Osteocyte (in vitro differentiated cells): Measurements from ENCODE around the gene CENPC. TPM values are rescaled to one million over a fixed set of nuclear protein-coding genes. Genes with fewer than 3 reads are reported as not detected.

Source experiments
- DNase-seq: peaks from one replicate; pipeline ENCODE4 v3.0.0; 2021; ENCODE audit warnings: mixed read lengths; ENCODE audit not compliant: unreplicated experiment; ENCODE audit errors: extremely low spot score
- H3K27ac Mint-ChIP-seq: one replicate; pipeline ENCODE4 v1.8.0; 2021; ENCODE audit warnings: mild to moderate bottlenecking, mixed read lengths; ENCODE audit not compliant: unreplicated experiment
- H3K27me3 Mint-ChIP-seq: one replicate; pipeline ENCODE4 v1.8.0; 2021; ENCODE audit warnings: mixed read lengths; ENCODE audit not compliant: unreplicated experiment
- H3K36me3 Mint-ChIP-seq: one replicate; pipeline ENCODE4 v1.8.0; 2021; ENCODE audit warnings: mixed read lengths; ENCODE audit not compliant: unreplicated experiment
- H3K4me1 Mint-ChIP-seq: one replicate; pipeline ENCODE4 v1.8.0; 2021; ENCODE audit warnings: mixed read lengths; ENCODE audit not compliant: unreplicated experiment
- H3K4me3 Mint-ChIP-seq: one replicate; pipeline ENCODE4 v1.8.0; 2021; ENCODE audit warnings: mild to moderate bottlenecking, moderate library complexity, mixed read lengths; ENCODE audit not compliant: unreplicated experiment
- H3K9me3 Mint-ChIP-seq: one replicate; pipeline ENCODE4 v1.8.0; 2021; ENCODE audit warnings: mixed read lengths; ENCODE audit not compliant: unreplicated experiment
- total RNA-seq: library from RNA; stranded (reverse); gene quantifications from 2 replicates; pipeline ENCODE4 v1.2.1, GENCODE V29; 2021
- TF ChIP-seq, protein P1 (sequence below): fragments of 200-600 bp; sonication (generic); IDR thresholded peaks from 2 replicates; pipeline ENCODE4 v1.5.0; 2021; ENCODE audit warnings: antibody characterized with exemption, mild to moderate bottlenecking, moderate library complexity

Gene CENPC
- total RNA-seq, 1 donor from 2014 or later = 15.8 TPM

DNA sequence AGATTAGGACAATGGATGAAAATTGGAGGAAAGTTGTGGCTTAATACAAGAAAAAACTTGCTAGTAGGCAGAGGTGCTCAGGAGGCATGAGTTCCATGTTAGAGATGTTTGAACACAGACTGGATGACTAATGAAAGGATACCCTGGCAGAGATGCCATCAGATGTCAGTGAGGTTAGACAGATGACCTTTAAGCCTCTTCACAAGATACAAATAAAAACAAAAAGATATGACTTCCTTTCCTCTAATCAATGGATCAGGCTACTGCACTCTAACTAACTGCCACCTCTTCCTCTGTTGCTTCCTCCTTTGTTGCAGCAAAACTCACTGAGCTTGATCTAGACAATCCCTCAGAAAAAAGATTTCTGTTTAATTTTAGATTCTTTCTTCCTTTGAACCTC is 27.9 kb upstream of the CENPC start:
- Mint-ChIP-seq H3K4me1 (no peaks in the 10 kb centered on the region), H3K36me3 (no peaks in the 10 kb centered on the region), H3K27me3 (peaks cover 19% of the 10 kb centered on the region), H3K4me3 (no peak overlapping the region), H3K27ac (no peak overlapping the region), H3K9me3 (no peaks in the 10 kb centered on the region)
- TF ChIP-seq, protein P1, sequence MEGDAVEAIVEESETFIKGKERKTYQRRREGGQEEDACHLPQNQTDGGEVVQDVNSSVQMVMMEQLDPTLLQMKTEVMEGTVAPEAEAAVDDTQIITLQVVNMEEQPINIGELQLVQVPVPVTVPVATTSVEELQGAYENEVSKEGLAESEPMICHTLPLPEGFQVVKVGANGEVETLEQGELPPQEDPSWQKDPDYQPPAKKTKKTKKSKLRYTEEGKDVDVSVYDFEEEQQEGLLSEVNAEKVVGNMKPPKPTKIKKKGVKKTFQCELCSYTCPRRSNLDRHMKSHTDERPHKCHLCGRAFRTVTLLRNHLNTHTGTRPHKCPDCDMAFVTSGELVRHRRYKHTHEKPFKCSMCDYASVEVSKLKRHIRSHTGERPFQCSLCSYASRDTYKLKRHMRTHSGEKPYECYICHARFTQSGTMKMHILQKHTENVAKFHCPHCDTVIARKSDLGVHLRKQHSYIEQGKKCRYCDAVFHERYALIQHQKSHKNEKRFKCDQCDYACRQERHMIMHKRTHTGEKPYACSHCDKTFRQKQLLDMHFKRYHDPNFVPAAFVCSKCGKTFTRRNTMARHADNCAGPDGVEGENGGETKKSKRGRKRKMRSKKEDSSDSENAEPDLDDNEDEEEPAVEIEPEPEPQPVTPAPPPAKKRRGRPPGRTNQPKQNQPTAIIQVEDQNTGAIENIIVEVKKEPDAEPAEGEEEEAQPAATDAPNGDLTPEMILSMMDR = no peak
- DNase-seq = no peak

DNA sequence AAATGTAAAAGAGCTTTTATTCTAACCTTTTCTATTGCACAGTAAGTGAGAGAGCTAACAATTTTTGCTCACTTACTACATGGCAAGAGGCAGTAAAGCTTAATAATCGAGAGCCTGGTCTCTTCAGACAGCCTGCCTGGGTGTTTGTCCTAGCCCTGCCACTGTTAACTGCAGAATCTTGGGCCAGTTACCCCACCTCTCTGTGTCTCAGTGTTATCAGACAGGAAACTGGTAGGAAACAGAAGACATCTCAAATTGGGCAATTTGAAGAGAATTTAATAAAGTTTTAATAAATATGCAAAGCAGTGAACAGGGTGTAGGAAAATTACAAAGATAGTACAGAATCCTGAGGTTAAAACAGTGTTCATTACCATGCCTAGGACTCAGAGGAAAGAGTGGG is 26.7 kb upstream of the CENPC start:
- H3K4me3 Mint-ChIP-seq = no peak overlapping the region
- no peaks in the 10 kb centered on the region for H3K9me3 Mint-ChIP-seq
- no peaks in the 10 kb centered on the region for H3K36me3 Mint-ChIP-seq
- H3K4me1 Mint-ChIP-seq = no peaks in the 10 kb centered on the region
- DNase-seq = no peak
- peaks cover 20% of the 10 kb centered on the region for H3K27me3 Mint-ChIP-seq
- no peak overlapping the region for H3K27ac Mint-ChIP-seq
- TF ChIP-seq, protein P1 = no peak

- H3K27ac Mint-ChIP-seq = no peak overlapping the region
Measured at GRCh38 chr4:67570537-67570936, 25.2 kb upstream of the CENPC start.

GRCh38 chr4:67568820-67569219 is 23.5 kb upstream of the CENPC start:
- no peaks in the 10 kb centered on the region for H3K36me3 Mint-ChIP-seq
- H3K27me3 Mint-ChIP-seq = peaks cover 18% of the 10 kb centered on the region
- no peak for DNase-seq

More at GRCh38 chr4:67570537-67570936, 25.2 kb upstream of the CENPC start:
- Mint-ChIP-seq H3K9me3 (no peaks in the 10 kb centered on the region), H3K27me3 (peaks cover 18% of the 10 kb centered on the region), H3K36me3 (no peaks in the 10 kb centered on the region), H3K4me3 (no peak overlapping the region), H3K4me1 (no peaks in the 10 kb centered on the region)
- DNase-seq = no peak
- TF ChIP-seq, protein P1 = no peak

GRCh38 chr4:67566335-67566734 is 21.0 kb upstream of the CENPC start:
- Mint-ChIP-seq H3K9me3 (no peaks in the 10 kb centered on the region), H3K27ac (no peak overlapping the region), H3K4me3 (no peak overlapping the region), H3K27me3 (peaks cover 17% of the 10 kb centered on the region), H3K4me1 (no peaks in the 10 kb centered on the region), H3K36me3 (no peaks in the 10 kb centered on the region)
- TF ChIP-seq, protein P1 = no peak
- no peak for DNase-seq

More at GRCh38 chr4:67568820-67569219, 23.5 kb upstream of the CENPC start:
- TF ChIP-seq, protein P1 = no peak
- H3K27ac Mint-ChIP-seq = no peak overlapping the region
- H3K9me3 Mint-ChIP-seq = no peaks in the 10 kb centered on the region
- H3K4me1 Mint-ChIP-seq = no peaks in the 10 kb centered on the region
- no peak overlapping the region for H3K4me3 Mint-ChIP-seq
